ENCODE results near the gene RSPH1.

Gene RSPH1

GRCh38 chr21:42513151-42513984, 17.3 kb upstream of the RSPH1 start, which contains the start of gene SLC37A1:
SLC37A1 (plus strand) TSS chr21:42513852; CDS start chr21:42518455, 4,603 bp downstream.
- peak in 1 of 5 experiments; percentile 61 for DNase-seq

- no peak for DNase-seq
Observed at GRCh38 chr21:42512346-42513034, 16.5 kb upstream of the RSPH1 start.

GRCh38 chr21:42509244-42509643, 13.2 kb upstream of the RSPH1 start:
- no peak for DNase-seq

DNA sequence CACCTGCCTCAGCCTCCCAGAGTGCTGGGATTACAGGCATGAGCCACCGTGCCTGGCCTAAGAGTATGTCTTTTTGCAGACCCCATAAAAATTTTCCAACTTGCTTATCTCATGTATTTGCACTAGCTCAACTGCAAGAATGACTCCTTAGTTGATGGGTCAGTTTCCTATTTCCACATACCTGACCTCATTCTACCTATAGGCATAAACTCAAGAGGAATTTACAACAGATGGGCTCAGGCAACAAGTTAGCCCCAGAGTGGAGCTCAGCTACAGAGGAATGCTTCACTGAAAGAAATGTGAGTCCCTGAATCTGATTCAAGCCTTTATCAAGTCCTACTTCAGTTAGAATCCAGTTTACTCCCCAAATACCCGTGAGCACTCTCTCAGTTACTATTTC, 12.3 kb upstream of the RSPH1 start:
- no peak for DNase-seq

- DNase-seq: no peak
Observed at GRCh38 chr21:42507418-42507817, 11.4 kb upstream of the RSPH1 start.

DNA sequence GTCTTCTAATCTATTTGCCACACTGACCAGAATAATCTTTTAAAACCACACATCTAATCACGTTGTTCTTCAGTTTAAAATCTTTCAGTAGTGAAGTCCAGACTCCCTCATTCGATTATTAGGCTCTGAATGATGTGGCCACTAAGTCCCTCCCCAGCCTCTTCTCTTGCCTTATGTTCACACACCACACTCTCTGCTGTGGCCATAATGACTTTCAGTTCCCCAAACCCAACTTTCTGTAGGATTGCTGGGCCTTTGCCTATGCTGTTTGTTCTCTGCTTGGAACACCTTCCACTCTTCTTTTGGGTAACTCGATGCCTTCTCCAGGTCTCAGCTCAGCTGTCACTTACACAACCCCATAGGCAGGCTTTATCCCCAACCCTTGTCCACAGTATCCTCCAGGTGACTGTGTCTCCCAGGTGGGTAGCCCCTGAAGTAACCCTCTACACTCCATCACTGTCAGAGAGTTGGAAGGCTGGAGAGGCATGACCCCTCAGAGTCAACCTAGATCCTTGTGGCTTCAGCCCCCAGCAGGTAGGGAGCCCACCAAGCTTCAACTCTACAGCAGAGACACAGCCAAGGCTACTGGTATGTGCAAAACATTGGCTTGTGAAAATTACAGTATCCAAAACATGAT, 9.2 kb upstream of the RSPH1 start:
- DNase-seq: no peak

- DNase-seq: no peak
Observed at GRCh38 chr21:42503711-42504110, 7.7 kb upstream of the RSPH1 start.

GRCh38 chr21:42500736-42501135, 4.7 kb upstream of the RSPH1 start:
- no peak for DNase-seq

DNA sequence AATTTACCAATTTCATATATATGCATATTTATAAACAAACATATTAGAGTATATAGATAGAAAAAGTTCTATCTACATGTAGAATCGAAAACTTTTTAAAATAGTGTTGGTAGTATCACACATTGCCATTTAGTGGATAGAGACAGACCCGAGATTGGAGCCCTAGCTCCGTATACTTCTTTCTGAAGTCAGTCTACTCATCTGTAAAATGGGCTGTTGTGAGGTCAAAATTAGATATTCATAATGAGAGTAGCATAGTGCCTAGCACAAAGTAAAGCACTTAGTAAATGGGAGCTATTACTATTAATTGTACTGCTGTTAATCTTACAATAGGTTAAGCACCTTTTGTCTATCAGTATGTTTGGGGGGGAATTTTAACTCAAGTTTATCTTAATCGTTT, 4.2 kb upstream of the RSPH1 start:
- DNase-seq: no peak

DNA sequence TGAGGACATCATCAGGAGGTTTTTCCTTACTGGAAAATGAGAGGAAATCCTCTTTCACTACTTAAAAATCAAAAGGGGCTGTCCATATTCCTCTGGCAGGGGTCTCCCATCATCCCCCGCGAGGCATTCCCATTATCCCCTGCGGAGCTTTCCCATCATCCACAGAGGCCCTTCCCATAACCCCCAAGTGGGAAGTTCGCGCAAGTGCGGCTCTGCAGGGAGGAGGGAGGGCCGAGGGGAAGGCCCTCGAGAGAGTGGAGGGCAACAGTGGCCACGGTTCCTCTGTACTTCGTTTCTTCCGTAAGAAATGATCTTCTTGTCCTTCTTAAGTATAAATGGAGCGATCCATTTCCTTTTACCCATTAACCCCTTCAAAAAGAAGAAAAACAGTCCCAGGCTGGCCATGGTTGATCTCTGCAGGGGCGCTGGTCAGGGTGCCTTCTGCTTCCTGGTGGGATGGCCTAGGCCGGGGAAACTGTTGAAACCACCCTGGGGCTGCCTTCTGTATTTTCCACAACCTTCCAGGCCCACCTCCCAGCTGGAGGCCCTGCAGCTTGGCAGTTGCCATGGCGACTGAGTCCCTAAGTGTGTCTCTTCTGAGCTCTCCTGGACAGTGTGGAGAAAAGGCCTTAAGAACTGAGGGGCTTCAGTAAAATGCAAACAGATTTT, 3.6 kb upstream of the RSPH1 start:
- DNase-seq: no peak

GRCh38 chr21:42498012-42498411, 2.0 kb upstream of the RSPH1 start:
- no peak for DNase-seq

DNA sequence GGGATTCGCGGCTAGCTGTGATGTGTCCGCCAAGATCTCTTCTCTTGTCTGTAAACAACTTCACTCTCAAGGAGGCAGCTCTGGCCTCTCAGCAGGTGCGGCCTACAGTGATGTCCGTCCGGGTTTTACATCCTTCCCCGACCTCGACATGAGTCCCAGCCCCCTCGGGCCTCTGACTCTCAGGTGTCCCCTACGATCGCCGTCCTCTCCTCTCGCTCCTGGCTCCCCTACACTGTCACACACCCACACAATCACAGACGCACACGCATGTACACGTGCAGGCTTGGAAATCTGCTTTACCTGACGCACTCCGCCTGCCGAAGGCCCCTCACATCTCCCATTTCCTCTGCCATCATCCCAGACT, 797 bp upstream of the RSPH1 start:
- DNase-seq: no peak

GRCh38 chr21:42495765-42496119, 282 bp downstream of the RSPH1 start:
- no peak for DNase-seq

- DNase-seq: no peak
Observed at GRCh38 chr21:42495027-42495426, 997 bp downstream of the RSPH1 start.

DNA sequence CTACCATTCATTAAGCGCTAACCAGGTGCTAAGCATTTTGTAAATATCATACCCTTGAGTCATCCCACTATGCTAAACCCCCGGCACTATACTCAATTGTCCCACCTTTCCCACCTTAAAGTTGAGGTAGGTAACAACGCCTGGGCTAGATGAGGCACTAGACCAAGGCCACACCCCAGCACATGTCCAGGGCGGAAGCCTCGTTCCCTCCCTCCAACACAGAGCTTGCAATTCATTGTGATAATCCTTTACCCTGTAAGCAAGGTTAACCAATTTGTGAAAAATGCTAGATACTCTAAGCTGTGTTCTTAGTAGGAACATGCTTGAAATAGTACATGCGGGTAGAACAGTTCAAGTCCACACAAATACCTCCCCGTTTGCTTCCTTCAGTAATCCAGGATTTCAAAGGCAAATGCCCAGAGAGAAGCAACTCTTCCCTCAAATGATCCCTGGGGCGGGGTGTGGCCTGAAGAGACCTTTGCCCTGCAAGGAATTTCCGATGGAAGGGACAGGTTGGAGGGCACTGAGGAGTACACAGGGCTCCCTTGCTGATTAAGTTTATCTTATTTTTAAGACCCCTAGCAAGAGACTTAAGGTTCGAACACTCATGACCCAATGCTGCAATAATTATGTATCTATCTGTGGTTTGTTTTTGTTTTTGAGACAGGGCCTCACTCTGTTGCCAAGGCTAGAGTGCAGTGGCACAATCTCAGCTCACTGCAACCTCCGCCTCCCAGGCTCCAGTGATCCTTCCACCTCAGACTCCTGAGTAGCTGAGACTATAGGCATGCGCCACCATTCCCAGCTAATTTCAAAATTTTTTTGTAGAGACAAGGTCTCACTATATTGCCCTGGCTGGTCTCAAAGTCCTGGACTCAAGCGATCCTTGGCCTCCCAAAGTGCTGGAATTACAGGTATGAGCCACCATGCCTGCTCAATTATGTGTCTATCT, 2.6 kb downstream of the RSPH1 start:
- no peak for DNase-seq

DNA sequence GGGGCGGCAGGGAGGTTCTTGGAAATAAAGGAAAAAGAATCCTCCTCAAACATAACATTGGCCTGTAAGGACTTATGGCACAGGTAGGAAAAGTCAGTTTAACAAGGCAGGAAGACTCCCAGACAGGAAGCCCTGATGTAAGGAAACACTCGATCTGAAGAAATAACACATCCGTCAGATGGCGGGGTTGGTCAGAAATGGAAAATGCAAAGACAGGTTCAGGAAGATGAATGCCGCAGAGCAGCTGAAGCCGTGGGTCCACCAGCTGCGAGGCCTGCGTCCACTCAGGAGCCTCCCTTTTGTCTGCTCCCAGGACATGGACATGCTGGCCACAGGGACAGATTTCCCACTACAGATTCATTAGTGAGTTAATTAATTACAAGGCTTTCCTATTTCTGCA, 3.8 kb downstream of the RSPH1 start:
- DNase-seq: no peak

GRCh38 chr21:42491328-42491727, 4.7 kb downstream of the RSPH1 start:
- DNase-seq: no peak

DNA sequence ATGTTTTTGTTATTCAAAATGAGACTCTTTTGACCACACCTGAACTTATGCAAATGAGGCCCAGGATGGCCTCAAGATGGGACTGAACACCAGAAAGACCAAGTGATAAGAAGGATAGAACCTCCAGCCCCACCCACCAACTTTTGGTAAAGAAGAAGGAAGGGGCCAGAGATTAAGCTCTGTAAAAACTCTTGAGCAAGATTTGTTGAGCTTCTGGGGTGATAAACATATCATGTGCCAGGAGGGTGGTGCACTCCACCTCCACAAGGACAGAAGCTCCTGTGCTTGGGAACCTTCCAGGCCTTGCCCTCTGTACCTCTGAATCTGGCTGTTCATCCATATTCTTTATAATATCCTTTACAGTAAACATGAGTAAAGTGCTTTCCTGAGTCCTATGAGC, 5.3 kb downstream of the RSPH1 start:
- DNase-seq: no peak

DNA sequence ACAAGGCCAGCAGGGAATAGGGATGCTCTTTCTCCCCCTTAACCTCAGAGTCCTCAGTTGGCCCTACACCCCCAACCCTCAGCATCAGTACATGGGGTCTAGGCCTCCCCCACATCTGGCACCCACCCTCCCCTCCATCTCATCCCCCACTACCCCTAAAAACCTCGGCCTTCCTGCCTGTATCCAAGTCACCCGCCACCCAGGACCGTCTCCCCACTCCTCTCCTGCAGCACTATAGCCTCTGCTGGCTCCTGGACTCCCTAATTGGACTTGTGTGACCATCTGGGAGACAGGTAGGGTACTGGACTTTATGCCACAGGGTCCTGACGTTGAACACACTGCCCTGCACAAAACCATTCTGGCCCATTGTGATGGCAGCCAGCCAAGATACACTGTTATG, 6.0 kb downstream of the RSPH1 start:
- DNase-seq: no peak

DNA sequence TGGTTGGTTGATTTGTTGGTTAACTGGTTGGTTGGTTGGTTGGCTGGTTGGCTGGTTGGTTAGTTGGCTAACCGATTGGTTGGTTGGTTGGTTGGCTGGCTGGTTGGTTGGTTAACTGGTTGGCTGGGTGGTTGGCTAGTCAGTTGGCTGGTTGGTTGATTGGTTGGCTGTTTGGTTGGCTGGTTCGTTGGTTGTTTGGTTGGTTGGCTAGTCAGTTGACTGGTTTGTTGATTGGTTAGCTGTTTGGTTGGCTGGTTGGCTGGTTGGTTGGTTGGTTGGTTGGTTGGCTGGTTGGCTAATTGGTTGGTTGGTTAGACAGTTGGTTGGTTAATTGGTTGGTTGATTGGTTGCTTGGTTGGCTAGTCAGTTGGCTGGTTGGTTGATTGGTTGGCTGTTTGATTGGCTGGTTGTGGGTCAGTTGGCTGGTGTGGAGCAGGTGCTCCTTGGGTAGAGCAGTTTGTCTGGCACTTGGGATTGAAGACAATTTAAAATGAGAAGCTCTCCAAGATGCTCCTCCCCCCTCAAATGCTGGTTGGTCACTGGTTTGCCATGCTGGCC, 6.9 kb downstream of the RSPH1 start:
- no peak for DNase-seq

- DNase-seq: no peak
Observed at GRCh38 chr21:42486531-42486930, 9.5 kb downstream of the RSPH1 start.

- DNase-seq: no peak
Observed at GRCh38 chr21:42486072-42486471, 10.0 kb downstream of the RSPH1 start.

Data from T-helper 2 cell (primary cell).